Left renal pelvis (tissue), 4 donors: ENCODE results near the gene RTCA. TPM values are rescaled to one million over a fixed set of nuclear protein-coding genes. Genes with fewer than 3 reads are reported as not detected.
"Not testable (repeated sequence)": the region's sequence is repeated elsewhere in the genome, so short reads cannot be mapped to it uniquely, and the experiment has no call there.

ENCODE experiments used
- DNase-seq, 4 donors: peaks; one replicate each; pipeline ENCODE4 v3.0.0-alpha.2; 2013; ENCODE audit warnings: low read depth in 4 of 4, low spot score in 3 of 4
- polyA plus RNA-seq, 4 donors: library from polyadenylated mRNA; unstranded; fragments of 120-200 nt; gene quantifications; one replicate each; pipeline ENCODE4 v1.2.1, GENCODE V29; 2013; ENCODE audit not compliant: insufficient read length in 4 of 4

RTCA gene
- polyA plus RNA-seq, result 10 to 100 TPM; 22.6 to 37.4 (median 33.8) TPM

DNA sequence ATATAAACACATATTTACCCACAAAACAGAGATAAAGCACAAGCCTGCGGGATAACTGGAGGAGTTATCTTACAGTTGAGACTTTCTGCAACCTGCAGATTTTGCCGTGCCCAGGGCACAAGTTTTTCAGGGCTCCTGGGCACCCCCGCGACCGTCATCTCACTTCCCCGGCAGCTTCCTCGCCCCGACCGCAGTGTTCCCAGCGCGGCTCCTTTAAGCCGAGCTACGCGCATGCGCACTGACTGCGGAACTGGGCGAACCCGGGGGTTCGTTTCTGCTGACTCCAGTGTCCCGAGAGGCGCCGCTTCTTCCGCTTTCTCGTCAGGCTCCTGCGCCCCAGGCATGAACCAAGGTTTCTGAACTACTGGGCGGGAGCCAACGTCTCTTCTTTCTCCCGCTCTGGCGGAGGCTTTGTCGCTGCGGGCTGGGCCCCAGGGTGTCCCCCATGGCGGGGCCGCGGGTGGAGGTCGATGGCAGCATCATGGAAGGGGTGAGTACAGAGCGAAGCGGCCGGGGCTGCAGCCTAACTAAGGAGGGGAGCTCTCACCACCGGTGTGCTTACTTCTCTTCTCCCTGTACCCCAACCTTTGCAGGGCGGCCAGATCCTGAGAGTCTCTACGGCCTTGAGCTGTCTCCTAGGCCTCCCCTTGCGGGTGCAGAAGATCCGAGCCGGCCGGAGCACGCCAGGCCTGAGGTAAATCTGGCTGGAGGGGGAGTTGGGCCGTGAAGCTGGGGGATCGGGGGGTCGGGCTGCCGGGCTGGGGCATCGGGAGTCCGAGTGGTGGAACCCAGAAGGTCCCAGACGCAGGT, at the start of gene RTCA:
RTCA (plus strand) TSS at position 286 of the 810 bp plus-strand sequence; CDS start at position 446, 160 bp downstream.
- DNase-seq, result peak; percentile 84 to 92 (median 90)

DNA sequence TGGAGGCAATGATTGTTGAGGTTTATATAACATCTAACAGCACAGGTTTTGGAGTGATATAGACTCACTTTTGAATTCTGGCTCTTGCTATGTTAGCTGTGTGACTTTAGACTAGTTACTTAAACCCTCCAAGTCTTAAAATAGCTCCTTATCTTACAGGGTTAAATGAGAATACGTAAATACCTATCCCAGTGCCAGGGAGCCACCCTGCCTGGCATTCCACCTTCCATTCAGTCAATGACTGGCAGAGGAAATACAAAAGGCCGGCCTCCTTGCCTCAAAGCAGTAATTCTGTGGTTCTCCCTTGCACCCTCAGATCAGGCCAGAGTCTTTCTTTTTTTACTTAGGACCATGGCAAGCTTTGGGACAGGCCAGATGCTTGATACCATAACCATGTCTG, 48.2 kb upstream of the RTCA start:
- no peak for DNase-seq

DNA sequence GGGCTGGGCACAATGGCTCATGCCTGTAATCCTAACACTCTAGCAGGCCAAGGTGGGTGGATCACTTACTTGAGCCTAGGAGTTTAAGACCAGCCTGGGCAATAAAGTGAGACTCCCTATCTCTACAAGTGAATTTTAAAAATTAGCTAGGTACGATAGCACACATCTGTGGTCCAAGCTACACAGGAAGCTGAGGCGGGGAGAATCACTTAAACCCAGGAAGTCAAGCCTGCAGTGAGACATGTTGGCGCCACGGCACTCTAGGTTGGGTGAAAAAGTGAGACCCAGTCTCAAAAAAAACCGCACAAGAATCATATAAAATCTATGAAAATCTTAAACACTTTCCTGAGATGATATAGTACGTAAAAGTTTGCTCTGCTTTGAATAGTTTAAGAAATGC, 46.6 kb upstream of the RTCA start:
- no peak for DNase-seq

DNA sequence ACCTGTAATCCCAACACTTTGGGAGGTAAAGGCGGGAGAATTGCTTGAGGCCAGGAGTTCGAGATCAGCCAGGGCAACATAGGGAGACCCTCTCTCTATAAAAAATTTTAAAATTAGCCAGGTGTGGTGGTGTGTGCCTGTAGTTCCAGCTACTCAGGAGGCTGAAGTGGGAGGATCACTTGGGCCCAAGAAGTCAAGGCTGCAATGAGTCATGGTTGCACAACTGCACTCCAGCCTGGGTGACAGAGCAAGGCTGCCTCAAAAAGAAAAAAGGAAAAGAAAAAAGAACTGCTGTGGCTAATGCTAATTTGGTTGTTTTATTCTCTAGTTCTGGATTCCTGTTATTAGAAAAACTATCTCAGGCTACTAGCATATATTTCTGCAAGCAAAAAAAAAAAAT, 46.1 kb upstream of the RTCA start:
- DNase-seq, result no peak

DNA sequence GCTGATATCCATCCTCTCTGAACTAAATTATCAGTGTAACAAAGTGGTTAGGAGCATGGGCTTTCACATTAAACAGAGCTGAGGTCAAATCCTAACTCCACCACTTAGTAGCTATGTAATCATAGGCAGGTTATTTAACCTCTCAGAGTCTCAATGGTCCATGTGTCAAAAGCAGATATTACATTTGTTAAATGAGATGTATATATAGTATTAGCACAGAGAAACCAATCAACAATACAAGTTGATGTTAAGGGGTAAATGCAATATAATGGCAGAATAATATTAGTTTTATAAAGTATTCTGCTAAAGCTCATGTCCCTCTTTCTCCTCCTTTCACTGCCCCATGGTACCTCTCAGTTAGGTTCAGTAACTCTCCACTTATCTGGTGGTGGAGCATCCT, 43.6 kb upstream of the RTCA start:
- no peak for DNase-seq

DNA sequence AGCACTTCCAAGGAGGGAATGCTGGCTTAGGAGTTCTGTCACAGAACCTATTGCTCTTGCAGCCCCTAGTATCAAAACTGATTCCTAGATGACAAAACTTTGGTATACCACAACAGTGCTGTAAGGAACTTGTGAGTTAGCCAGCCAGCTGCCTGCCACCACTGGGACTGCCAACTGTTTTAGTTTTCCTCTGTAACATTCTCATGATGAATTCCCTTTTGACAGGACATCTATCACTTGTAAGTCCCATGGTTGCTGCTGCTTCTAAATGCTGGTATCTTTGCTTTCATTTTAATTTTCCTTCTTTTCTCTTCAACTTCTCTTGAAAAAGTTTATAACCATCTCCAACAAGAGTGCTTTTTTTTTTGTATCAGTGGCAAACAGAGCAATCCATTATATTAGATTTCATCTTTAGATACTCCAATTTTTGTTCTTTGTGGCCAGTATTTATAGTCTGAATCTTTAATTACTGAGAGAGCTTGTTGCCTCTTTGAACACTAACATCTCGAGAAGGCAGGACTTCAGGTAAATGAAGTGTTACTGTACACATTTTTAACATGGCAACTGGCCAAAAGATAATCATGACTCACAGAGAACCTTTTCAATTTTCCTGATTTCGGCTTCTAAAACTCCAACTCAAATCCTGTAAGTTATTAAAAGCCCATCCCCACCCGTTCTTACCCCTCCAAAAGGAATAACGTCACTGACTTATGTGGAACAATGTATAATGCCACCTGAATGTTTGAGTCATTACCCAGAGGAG, 36.2 kb upstream of the RTCA start:
- DNase-seq, result no peak

DNA sequence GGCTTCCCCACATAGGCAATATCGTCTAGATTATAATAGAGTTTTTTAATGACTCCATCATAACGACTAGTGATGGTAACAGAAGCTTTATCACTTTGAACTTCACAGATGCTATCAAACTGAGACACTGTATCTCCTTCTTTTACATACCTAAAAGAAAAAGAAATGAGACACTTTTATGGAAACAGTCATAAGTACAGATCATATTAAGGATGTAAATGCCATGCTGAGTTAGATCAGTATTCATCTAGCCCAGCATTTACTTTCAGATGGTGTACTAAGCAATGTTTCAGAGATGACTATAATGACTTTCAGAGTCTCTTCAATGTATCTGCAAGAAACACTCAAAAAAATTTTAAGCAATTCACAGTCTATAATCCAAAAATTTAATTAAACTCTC, 35.3 kb upstream of the RTCA start:
- DNase-seq, result no peak

DNA sequence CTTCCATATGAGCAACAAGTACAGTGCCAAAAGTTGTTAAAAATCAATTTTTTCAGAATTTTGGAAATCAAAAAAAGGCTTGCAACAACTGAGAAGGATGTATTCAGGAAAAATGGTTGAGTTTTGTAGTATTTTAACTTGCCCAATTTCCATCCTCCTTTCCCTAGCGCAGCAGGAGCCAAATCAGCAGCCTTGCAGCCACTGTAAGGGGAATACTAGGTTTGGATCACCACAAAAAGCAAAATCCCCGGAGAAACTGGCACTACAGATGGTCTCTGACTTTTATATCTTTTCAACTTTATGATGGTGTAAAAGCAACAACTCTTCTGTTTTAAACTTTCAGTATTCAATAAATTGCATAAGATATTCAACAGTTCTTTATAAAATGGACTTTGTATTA, 34.3 kb upstream of the RTCA start:
- DNase-seq, result no peak

DNA sequence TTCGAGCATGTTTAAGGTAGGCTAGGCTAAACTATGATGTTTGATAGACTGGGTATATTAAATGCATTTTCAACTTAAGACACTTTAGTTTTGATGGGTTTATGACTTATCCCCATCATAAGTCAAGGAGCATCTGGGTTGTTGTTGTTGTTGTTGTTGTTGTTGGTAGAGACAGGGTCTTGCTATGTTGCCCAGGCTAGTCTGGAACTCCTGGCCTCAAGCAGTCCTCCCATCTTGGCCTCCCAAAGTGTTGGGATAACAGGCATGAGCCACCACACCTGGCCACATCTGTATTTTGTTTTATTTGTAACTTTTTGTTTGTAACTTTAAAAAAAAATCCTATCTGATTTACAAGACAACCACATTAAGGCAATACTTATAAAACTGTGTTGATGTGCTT, 33.9 kb upstream of the RTCA start:
- DNase-seq, result no peak

DNA sequence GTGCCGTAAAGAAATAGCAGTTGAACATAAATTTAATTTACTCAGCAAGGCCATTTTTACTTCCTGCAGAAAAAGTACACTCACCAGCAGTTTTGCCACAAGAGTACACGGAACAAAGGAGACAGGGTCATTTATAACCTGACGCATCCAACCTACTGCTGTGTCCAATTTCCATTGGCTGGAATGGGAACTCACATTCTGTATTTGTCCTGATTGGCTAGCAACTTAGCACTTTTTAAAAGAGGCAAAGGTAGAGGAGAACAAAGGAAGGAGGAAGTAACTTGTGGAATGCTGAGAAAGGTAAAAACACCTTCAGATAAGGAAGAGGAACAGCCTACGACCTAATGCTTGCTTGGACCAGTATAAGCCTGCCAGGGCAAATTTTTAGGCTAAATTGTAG, 32.5 kb upstream of the RTCA start:
- not testable (repeated sequence) for DNase-seq

DNA sequence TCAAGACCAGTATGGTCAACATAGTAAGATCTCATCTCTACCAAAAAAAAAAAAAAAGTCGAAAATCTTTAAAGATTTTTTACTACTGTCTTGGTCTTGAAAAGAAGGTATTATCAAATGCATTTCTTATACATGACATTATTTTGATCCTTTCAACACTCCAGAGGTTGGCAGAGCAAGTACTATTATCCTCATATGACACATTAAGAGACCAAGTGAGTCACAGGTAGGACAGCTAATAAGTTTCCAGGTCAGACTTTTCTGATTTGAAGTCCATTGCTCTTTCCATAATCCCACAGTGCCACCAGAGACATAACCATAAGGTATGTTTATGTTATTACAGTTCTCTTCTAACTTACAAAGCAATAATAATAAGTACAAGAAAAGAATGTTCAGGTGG, 31.6 kb upstream of the RTCA start:
- no peak for DNase-seq

DNA sequence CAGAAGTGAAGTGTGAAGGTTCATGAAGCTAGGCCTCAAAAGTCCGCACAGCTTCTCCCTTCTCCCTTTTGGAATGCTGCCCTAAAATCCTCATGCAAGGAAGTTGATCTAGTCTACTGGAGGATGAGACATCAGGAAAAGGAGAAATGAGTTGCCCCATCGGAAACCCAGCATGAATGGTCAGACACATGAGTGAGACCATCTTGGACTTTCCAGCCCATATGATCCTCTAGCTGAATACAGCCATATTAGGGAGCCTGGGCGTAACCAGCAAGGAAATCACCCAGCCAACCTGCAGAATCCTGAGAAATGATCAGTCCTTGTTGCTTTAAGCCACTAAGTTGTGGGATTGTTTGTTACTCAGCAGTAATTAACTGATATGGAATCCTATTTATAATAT, 28.9 kb upstream of the RTCA start:
- no peak for DNase-seq

DNA sequence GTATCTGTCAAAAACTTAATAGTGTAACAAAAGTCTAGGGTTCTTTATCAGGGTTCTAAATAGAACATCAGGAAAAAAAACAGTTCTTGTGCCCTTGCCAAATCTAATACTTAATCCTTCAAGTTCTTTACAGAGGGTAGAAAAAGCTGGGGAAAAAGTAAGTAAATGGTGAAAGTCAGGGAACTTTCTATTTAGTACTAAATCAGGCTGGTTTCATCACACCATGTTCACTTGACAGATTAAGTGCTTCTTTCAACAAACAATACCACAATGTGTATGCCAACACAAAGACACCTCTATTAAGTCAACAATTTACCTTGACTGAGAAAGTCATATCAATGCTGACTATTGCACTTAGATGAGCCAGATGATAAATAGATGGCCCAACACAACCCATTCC, 26.1 kb upstream of the RTCA start:
- no peak for DNase-seq

DNA sequence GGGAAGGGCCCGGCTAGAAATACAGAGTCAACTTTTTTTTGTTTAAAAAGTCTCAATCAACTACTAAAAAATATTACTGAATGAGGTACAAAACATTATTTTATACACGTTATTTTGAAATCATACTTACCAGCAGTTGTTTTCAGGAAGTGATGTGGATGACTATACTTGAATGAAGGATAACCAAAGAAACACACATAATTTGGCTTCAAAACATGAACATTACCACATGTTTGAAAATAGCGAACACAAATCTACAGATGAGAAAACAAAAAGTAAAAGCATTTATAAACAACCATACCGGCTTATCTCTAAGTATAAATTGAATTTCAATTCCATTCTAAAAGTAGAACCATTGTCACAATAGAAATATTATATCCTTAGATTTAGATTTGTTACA, 25.4 kb upstream of the RTCA start:
- DNase-seq, result no peak

DNA sequence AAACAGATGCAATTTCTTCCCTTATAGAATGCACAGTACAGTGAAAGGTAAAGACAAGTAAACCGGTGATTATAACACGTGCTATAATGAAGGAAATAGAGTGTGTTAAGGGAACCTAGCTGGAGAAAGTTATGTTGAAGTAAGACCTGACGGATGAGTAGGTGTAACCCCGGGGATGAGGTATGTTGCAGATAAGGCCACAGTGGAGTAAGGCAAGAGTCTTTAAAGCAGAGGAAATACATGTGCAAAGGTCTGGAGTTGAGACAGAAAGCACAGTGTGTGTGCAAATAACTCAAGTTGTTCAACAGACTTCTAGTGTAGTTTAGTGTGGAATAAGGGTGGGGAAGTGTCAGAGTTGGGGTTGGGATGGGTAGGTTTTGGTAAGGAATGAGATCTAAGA, 19.3 kb upstream of the RTCA start:
- no peak for DNase-seq

DNA sequence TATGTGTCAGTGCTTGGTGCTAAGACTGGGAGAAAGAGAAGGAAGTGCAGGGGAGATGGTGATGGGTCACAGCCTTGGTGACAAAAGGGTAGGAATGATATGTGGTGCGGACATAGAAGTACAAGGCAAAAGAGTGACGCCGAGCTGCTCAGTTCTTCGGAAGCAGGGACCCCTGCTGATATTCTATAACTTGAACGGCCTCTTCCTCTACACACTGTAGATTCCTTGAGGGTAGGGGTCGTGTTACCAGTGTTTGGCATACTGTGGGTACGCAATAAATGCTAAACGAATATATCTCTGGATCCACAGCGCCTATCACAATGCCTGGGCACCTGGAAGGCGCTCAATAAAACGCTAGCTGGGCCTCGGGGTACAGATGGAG, 16.9 kb upstream of the RTCA start:
- peak in 1 of 4 donors; percentile 0 for DNase-seq

DNA sequence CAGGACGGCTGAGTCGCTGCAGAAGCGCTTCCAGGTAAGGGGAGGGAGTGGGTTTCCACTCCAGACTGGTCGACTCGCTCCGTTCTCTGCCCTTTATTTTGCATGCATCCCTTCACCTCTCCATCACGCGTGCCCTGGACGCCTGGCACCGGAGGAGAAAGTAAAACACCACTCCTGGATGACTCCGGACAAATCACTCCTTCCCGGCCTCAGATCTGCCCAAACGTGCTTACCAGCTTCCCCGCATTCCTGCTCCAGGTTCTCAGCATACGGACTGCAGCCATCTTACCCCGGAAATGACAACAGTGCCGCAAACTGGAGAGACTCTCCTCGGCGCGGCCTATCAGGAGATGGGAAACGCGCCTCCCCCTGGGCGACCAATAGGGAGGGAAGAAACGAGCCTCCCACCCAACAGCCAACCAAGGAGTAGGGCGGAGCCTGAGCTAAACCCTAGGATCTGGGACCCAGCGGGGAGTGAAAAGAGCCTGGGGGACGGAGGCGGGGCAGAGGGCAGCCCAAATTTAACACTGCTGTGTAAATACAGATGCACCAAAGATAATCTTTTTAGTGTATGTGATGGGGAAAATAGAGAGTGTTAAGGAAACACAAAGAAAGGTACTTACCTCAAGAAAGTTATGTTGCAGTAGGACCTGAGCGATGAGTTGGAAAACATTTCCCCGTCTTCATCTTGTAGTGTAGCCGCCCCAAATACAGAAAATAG, 16.3 kb upstream of the RTCA start, which contains the start of gene DBT:
DBT (minus strand) TSS at position 298 of the 721 bp plus-strand sequence; CDS start at position 284, 14 bp downstream.
- DNase-seq, result peak; percentile 89 to 93 (median 92)

DNA sequence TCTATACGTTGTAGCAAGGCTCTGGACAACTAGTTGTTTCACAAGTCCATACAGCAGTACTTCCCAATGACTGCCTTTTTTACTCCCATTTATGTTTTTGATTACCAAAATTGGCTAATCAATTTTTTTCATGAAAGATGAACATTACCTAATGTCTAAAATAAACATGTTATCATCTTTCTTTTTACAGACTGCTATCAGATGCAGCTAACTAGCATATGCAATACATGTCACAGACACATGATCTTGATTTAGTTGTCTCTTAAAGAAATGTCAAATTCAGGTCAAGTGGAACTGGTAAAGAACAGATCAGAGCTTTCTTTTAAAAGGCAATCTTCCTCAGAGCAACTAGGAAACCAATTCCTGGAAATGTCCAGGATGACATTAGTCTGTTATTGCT, 15.8 kb upstream of the RTCA start:
- DNase-seq, result no peak

DNA sequence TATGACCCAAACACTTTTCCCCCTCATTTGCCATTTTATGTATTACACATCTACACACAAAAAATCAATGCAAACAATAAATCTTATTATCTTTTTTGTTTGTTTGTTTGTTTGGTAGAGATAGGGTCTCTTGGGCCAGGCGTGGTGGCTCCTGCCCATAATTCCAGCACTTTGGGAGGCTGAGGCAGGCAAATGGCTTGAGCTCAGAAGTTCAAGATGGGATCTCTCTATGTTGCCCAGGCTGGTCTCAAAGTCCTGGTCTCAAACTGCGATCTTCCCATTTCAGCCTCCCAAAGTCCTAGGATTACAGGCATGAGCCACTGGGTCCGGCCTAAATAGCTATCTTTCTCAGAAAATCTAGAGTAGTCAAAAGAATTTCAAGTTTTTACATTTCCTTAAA, 15.2 kb upstream of the RTCA start:
- DNase-seq, result no peak

DNA sequence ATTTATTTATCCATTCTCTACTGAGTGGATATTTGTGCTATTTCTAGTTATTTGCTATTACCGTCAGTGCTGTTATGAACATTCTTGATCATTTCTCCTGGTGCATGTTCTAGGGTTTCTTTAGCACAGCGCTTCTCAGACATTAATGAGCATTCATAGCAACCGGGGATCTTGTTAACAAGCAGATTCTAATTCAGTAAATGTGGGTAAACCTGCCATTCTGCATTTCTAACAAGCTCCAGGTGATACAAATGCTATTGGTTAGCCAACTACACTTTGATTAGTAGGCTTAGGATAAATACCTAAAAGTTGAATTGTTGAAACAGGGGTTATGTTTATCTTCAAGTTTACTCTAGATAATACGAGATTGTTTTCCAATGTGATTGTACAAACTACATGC, 13.1 kb upstream of the RTCA start:
- DNase-seq, result no peak

DNA sequence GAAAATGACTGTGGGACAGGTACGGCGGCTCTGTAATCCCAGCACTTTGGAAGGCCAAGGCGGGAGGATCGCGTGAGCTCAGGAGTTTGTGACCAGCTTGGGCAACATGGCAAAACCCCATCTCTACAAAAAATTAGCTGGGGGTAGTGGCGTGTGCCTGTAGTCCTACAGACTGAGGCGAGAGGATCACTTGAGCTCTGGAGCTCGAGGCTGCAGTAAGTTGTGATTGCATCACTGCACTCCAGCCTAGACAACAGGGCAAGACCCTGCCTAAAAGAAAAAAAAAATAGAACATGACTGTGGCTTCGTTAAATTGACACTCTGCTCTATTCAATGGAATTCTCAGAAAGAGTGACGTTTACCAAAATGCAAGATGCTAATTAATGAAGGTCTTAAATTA, 12.5 kb upstream of the RTCA start:
- DNase-seq, result no peak
